Gastroesophageal sphincter (tissue), 4 donors: Measurements from ENCODE around the gene PYM1. TPM values are rescaled to one million over a fixed set of nuclear protein-coding genes. Genes with fewer than 3 reads are reported as not detected.

Source experiments
- ATAC-seq: fragments of 150-250 bp; one replicate; pipeline ENCODE4 v1.9.1; 2016; ENCODE audit warnings: mild to moderate bottlenecking, moderate library complexity
- H3K27ac ChIP-seq, 4 donors: fragments of 200-600 bp; sonication (generic) in 3 of 4; 1 replicate in 3 of 4; 2 replicates in 1 of 4; pipeline ENCODE4 v1.5.1; 2016 to 2019
- H3K27me3 ChIP-seq: fragments of 200-600 bp; sonication (generic); one replicate; pipeline ENCODE4 v1.5.1; 2019
- H3K36me3 ChIP-seq, 2 donors: fragments of 200-600 bp; sonication (generic); one replicate each; pipeline ENCODE4 v1.5.1; 2019; ENCODE audit warnings: control low read depth in 1 of 2
- H3K4me1 ChIP-seq, 3 donors: fragments of 200-600 bp; sonication (generic); 1 replicate in 2 of 3; 2 replicates in 1 of 3; pipeline ENCODE4 v1.5.1; 2016 to 2019; ENCODE audit warnings: control low read depth in 2 of 3
- H3K4me3 ChIP-seq, 2 donors: fragments of 200-600 bp; sonication (generic); one replicate each; pipeline ENCODE4 v1.5.1; 2019; ENCODE audit warnings: mild to moderate bottlenecking in 1 of 2, moderate library complexity in 1 of 2
- H3K9me3 ChIP-seq, 3 donors: fragments of 200-600 bp; sonication (generic); one replicate each; pipeline ENCODE4 v1.5.1; 2017 to 2019; ENCODE audit warnings: control low read depth in 2 of 3
- EP300 ChIP-seq: sonication (generic); formaldehyde crosslinking; IDR thresholded peaks from one replicate; pipeline ENCODE4 v1.6.1; 2017; ENCODE audit warnings: antibody characterized with exemption, mild to moderate bottlenecking
- POLR2A ChIP-seq, 2 donors: fragments of 450-650 bp; IDR thresholded peaks; one replicate each; pipeline ENCODE4 v1.6.1; 2017; ENCODE audit warnings: antibody characterized with exemption in 2 of 2, mild to moderate bottlenecking in 2 of 2, moderate library complexity in 1 of 2
- POLR2AphosphoS5 ChIP-seq: sonication (generic); formaldehyde crosslinking; IDR thresholded peaks from one replicate; pipeline ENCODE4 v1.6.1; 2017; ENCODE audit warnings: antibody characterized with exemption
- WGBS, 2 donors: methylation state at CpG; one replicate each; pipeline ENCODE4 v1.1.5; 2018; ENCODE audit warnings: low coverage in 1 of 2; 5-methylcytosine and 5-hydroxymethylcytosine counted together
- total RNA-seq, 4 donors: library from RNA; depleted of rRNA; stranded (reverse); fragments of >200 nt; gene quantifications; one replicate each; pipeline ENCODE4 v1.1.0, GENCODE V29; 2016
- TF ChIP-seq, protein P1 (sequence below), 4 experiments: fragments of 200-600 bp in 2 of 4; fragments of 450-650 bp in 2 of 4; sonication (generic) in 1 of 4; IDR thresholded peaks; one replicate each; pipeline ENCODE4 v1.5.1; 2017 to 2019; ENCODE audit warnings: antibody characterized with exemption in 4 of 4, mild to moderate bottlenecking in 2 of 4, moderate library complexity in 2 of 4

PYM1 gene
- total RNA-seq, 4 donors from 2014 or later: 20.8 to 30.2 (median 26.8) TPM

DNA sequence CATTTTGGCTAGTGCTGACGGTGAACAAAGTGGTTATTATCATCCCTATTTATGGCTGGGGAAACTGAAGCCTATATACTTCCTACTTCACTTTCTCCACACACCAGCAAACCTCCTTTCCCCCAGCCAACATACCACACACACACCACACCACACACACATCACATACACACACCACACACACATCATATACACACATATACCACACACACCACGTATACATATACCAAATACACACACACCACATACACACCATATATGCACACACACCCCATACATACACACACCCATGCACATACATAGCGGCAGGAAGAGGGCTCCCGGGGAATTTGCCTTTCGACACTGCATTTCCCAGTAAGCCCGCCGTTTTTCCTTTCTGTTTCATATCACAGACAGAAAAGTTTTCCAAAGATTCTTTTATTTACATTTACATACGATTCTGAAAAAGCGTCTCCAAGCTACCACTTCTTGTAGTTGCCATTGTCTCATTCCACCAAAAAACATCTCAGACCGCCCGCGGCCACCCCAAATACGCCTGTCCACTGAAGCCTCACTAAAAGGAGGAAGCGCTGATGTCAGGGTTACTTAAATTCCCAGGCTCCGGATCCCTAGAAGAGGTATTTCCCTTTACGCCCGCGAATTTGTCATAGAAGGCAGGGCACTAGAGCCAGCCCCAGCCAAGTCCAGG is 45.4 kb upstream of the PYM1 start:
- H3K36me3 ChIP-seq: peaks cover 0 to 35% of the 10 kb centered on the region in 2 donors
- TF ChIP-seq POLR2A (IDR thresholded peaks at IDR 0.05) (peak; percentile 79 to 83), POLR2AphosphoS5 (peak; percentile 90), EP300 (no peak)
- peak overlapping the region; percentile 58 to 75 for H3K4me3 ChIP-seq
- ATAC-seq: no peak
- H3K4me1 ChIP-seq: peaks cover 3 to 69% (median 18%) of the 10 kb centered on the region in 3 donors
- H3K9me3 ChIP-seq: no peaks in the 10 kb centered on the region
- no peaks in the 10 kb centered on the region for H3K27me3 ChIP-seq
- H3K27ac ChIP-seq: peak overlapping the region; percentile 90 to 95 (median 94)
- WGBS, 2 donors: 0 to 1% methylated on average over 9 to 13 of the region's 18 CpGs

DNA sequence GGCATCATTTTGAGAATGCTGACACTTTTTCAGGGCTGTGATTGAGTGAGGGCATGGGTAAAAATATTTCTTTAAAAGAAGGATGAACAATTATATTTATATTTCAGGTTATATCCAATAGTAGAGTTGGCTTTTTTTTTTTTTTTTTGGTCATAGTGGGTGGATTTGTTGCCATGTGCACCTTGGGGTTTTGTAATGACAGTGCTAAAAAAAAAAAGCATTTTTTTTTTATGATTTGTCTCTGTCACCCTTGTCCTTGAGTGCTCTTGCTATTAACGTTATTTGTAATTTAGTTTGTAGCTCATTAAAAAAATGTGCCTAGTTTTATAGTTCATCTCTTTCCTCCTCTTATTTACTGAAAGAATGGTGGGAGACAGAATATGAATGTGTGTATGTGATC is 44.8 kb upstream of the PYM1 start:
- H3K27me3 ChIP-seq: no peaks in the 10 kb centered on the region
- H3K9me3 ChIP-seq: no peaks in the 10 kb centered on the region
- H3K4me1 ChIP-seq: peaks cover 3 to 69% (median 18%) of the 10 kb centered on the region in 3 donors
- 0 to 24% methylated on average over 1 of the region's 1 CpG for WGBS, 2 donors
- peak overlapping the region; percentile 58 to 75 for H3K4me3 ChIP-seq
- H3K27ac ChIP-seq: peak overlapping the region; percentile 90 to 95 (median 94)
- peaks cover 0 to 36% of the 10 kb centered on the region in 2 donors for H3K36me3 ChIP-seq
- TF ChIP-seq, protein P1, sequence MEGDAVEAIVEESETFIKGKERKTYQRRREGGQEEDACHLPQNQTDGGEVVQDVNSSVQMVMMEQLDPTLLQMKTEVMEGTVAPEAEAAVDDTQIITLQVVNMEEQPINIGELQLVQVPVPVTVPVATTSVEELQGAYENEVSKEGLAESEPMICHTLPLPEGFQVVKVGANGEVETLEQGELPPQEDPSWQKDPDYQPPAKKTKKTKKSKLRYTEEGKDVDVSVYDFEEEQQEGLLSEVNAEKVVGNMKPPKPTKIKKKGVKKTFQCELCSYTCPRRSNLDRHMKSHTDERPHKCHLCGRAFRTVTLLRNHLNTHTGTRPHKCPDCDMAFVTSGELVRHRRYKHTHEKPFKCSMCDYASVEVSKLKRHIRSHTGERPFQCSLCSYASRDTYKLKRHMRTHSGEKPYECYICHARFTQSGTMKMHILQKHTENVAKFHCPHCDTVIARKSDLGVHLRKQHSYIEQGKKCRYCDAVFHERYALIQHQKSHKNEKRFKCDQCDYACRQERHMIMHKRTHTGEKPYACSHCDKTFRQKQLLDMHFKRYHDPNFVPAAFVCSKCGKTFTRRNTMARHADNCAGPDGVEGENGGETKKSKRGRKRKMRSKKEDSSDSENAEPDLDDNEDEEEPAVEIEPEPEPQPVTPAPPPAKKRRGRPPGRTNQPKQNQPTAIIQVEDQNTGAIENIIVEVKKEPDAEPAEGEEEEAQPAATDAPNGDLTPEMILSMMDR (IDR thresholded peaks at IDR 0.05): no peak
- TF ChIP-seq POLR2A (IDR thresholded peaks at IDR 0.05) (no peak), EP300 (no peak), POLR2AphosphoS5 (no peak)
- no peak for ATAC-seq

DNA sequence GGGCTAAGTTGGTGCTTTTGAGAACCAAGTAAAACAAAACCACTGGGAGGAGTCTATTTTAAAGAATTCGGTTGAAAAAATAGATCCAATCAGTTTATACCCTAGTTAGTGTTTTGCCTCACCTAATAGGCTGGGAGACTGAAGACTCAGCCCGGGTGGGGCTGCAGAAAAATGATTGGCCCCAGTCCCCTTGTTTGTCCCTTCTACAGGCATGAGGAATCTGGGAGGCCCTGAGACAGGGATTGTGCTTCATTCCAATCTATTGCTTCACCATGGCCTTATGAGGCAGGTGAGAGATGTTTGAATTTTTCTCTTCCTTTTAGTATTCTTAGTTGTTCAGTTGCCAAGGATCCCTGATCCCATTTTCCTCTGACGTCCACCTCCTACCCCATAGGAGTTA is 44.3 kb upstream of the PYM1 start:
- TF ChIP-seq POLR2AphosphoS5 (no peak), POLR2A (IDR thresholded peaks at IDR 0.05) (no peak), EP300 (no peak)
- TF ChIP-seq, protein P1 (IDR thresholded peaks at IDR 0.05): no peak
- H3K9me3 ChIP-seq: no peaks in the 10 kb centered on the region
- WGBS, 2 donors: 10 to 29% methylated on average over 2 to 3 of the region's 3 CpGs
- H3K4me3 ChIP-seq: peak overlapping the region in 1 of 2 donors; percentile 58
- H3K36me3 ChIP-seq: peaks cover 0 to 34% of the 10 kb centered on the region in 2 donors
- H3K27ac ChIP-seq: peak overlapping the region; percentile 88 to 95 (median 92)
- H3K4me1 ChIP-seq: peaks cover 3 to 69% (median 18%) of the 10 kb centered on the region in 3 donors
- peak; percentile 11 for ATAC-seq
- no peaks in the 10 kb centered on the region for H3K27me3 ChIP-seq

DNA sequence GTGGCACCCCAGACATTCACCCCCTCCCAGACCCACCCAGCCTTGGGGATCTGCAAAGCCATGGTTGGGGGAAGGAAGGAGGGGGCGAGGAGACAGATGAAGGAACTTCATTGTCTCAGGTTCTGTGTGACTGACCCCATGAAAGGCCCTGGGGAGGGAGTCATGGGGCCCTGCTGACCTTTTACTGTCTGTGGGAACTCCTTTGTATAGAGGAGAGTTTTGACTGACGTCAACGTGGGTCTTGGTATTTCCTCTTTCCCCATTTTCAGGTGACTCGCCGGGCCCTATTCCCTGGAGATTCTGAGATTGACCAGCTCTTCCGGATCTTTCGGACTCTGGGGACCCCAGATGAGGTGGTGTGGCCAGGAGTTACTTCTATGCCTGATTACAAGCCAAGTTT is 43.1 kb upstream of the PYM1 start:
- Histone ChIP-seq H3K4me1 (peaks cover 3 to 63% (median 8%) of the 10 kb centered on the region in 3 donors), H3K9me3 (no peaks in the 10 kb centered on the region), H3K27ac (peak overlapping the region in 3 of 4 donors; percentile 88 to 94 (median 90)), H3K36me3 (peaks cover 0 to 30% of the 10 kb centered on the region in 2 donors), H3K27me3 (no peaks in the 10 kb centered on the region), H3K4me3 (no peak overlapping the region)
- WGBS, 2 donors: 70 to 73% methylated on average over 4 to 6 of the region's 7 CpGs
- no peak for ATAC-seq
- TF ChIP-seq POLR2AphosphoS5 (no peak), POLR2A (IDR thresholded peaks at IDR 0.05) (no peak), EP300 (no peak)
- TF ChIP-seq, protein P1 (IDR thresholded peaks at IDR 0.05): no peak

DNA sequence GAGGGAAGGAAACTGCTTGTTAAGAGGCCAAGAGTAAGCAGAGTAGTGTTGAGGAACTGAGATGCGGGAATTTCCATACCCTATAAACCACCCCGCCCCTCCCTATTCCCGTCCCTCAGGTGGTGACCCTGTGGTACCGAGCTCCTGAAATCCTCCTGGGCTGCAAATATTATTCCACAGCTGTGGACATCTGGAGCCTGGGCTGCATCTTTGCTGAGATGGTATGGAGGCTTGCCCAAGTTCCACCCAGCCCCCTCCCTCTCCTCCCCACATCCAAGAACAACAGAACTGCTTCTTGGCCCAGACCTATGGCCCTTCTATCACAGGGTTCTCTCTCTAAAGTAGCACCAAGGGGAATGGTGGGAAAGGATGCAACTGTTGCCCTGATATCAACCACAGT is 41.7 kb upstream of the PYM1 start:
- no peaks in the 10 kb centered on the region for H3K27me3 ChIP-seq
- ATAC-seq: no peak
- H3K36me3 ChIP-seq: peaks cover 0 to 30% of the 10 kb centered on the region in 2 donors
- 75% methylated on average over 1 to 4 of the region's 4 CpGs for WGBS, 2 donors
- H3K27ac ChIP-seq: peak overlapping the region in 1 of 4 donors; percentile 91
- no peaks in the 10 kb centered on the region for H3K9me3 ChIP-seq
- TF ChIP-seq POLR2AphosphoS5 (no peak), EP300 (no peak), POLR2A (IDR thresholded peaks at IDR 0.05) (no peak)
- TF ChIP-seq, protein P1 (IDR thresholded peaks at IDR 0.05): no peak
- peaks cover 2 to 52% (median 3%) of the 10 kb centered on the region in 3 donors for H3K4me1 ChIP-seq
- H3K4me3 ChIP-seq: no peak overlapping the region
